ENCODE results near the gene TAS2R4.

TAS2R4 gene, protein sequence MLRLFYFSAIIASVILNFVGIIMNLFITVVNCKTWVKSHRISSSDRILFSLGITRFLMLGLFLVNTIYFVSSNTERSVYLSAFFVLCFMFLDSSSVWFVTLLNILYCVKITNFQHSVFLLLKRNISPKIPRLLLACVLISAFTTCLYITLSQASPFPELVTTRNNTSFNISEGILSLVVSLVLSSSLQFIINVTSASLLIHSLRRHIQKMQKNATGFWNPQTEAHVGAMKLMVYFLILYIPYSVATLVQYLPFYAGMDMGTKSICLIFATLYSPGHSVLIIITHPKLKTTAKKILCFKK

DNA sequence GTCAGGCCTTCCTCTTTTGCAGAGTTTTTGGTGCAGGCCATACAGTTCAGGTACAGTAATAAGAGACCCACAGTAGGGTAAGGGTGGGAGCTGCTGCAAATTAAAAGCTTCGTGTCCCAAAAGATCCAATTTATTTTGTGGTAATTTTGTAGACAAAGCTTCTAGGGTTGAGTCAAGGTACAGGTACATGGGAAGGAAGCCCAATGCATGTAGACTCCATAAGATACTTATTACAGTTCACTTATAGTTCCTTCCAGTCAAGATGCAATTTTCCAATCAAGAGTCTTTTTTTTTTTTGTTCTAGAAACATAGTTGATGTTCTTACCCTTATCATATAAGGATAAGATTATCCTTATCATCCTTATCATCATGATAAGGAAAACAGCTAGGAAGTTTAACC lies at the start of gene TAS2R4:
Gene TAS2R4, plus strand, starts transcription at position 301 of the 400 bp plus-strand sequence. CDS start 1,815 bp downstream, outside the sequence.
- no peak within 1 kb of the TSS for H3K4me3 ChIP-seq (ENCODE audit: control insufficient read depth, low read depth, low read length)
- TF ChIP-seq, protein P1, sequence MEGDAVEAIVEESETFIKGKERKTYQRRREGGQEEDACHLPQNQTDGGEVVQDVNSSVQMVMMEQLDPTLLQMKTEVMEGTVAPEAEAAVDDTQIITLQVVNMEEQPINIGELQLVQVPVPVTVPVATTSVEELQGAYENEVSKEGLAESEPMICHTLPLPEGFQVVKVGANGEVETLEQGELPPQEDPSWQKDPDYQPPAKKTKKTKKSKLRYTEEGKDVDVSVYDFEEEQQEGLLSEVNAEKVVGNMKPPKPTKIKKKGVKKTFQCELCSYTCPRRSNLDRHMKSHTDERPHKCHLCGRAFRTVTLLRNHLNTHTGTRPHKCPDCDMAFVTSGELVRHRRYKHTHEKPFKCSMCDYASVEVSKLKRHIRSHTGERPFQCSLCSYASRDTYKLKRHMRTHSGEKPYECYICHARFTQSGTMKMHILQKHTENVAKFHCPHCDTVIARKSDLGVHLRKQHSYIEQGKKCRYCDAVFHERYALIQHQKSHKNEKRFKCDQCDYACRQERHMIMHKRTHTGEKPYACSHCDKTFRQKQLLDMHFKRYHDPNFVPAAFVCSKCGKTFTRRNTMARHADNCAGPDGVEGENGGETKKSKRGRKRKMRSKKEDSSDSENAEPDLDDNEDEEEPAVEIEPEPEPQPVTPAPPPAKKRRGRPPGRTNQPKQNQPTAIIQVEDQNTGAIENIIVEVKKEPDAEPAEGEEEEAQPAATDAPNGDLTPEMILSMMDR (conservative IDR thresholded peaks at IDR 0.05; ENCODE audit: control insufficient read depth, insufficient read depth, low read depth, low read length) = no peak
- DNase-seq (ENCODE audit: low read depth) = no peak

DNA sequence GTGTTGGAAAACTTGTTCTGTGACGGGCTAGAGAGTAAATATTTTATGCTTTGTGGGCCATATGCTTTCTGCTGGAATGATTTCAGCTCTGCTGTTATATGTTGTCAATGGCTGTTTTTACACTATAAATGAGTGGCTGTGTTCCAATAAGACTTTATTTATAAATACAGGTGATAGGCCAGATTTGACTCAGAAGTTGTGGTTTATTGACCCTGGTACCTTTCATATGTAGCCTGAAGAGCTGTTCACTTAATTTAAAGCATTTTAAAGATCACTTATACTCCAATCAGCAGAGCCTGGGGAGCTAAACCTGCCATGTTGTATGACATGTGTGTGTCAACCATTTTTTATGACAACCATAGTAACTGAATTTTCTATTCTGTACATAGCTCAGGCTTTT lies 47.5 kb upstream of the TAS2R4 start:
- no peak overlapping the region for H3K4me3 ChIP-seq (ENCODE audit: control insufficient read depth, low read depth, low read length)
- DNase-seq (ENCODE audit: low read depth) = no peak
- TF ChIP-seq, protein P1 (conservative IDR thresholded peaks at IDR 0.05; ENCODE audit: control insufficient read depth, insufficient read depth, low read depth, low read length) = no peak

DNA sequence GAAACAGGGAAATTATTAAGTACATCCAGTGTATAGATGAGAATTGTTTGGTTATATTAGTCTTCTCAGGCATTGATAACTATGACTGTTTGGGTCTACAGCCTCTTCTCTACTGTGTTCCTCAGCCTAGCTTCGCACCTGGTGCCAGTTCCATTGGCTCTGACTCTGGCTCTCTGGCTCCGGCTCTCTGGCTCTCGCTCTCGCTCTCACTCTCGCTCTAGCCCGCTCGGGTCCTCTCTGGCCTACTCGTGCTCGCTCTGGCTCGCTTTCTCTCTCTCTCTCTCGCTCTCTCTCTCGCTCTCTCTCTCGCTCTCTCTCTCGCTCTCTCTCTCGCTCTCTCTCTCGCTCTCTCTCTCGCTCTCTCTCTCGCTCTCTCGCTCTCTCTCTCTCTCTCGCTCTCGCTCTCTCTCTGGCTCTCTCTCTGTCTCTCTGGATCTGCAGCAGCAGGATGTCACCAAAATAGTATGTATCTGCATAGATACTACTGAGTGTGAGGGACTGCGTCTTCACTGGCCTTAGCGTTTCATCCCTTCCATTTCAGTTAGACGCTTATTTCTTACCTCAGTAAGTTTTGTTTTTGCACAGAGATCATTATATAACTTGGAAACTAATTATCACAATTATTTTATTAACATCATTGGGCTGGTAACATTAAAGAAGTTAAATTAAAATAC lies 44.9 kb upstream of the TAS2R4 start:
- TF ChIP-seq, protein P1 (conservative IDR thresholded peaks at IDR 0.05; ENCODE audit: control insufficient read depth, insufficient read depth, low read depth, low read length) = no peak
- no peak overlapping the region for H3K4me3 ChIP-seq (ENCODE audit: control insufficient read depth, low read depth, low read length)
- no peak for DNase-seq (ENCODE audit: low read depth)

DNA sequence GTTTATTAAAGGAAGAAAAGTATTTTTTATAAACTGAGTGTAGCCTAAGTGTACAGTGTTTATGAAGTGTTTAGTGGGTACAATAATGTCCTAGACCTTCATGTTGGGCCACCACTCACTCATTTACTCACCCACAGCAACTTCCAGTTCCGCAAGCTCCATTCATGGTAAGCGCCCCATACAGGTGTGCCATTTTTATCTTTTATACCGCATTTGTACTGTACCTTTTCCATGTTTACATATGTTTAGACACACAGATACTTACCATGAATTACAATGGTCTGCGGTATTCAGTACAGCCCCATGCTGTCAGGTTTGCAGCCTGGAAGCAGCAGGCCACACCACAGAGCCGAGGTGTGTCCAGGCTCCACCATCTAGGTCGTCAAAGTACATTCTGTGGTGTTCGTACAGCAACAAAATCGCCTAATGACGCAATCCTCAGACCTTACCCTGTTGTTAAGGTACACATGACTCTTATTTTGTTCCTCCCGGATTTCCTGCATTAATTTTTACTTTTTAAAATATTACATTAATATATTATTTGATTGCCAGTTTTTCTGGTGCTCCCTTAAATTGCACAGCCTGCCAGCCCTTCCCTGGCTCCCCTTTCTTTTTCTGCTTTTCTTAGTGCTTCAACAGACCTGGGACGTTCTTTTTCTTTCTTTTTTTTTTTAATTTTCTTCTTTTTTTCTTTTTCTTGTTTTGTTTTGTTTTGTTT lies 39.2 kb upstream of the TAS2R4 start:
- peak overlapping the region; percentile 87 for H3K4me3 ChIP-seq (ENCODE audit: control insufficient read depth, low read depth, low read length)
- DNase-seq (ENCODE audit: low read depth) = peak; percentile 52
- TF ChIP-seq, protein P1 (conservative IDR thresholded peaks at IDR 0.05; ENCODE audit: control insufficient read depth, insufficient read depth, low read depth, low read length) = no peak

DNA sequence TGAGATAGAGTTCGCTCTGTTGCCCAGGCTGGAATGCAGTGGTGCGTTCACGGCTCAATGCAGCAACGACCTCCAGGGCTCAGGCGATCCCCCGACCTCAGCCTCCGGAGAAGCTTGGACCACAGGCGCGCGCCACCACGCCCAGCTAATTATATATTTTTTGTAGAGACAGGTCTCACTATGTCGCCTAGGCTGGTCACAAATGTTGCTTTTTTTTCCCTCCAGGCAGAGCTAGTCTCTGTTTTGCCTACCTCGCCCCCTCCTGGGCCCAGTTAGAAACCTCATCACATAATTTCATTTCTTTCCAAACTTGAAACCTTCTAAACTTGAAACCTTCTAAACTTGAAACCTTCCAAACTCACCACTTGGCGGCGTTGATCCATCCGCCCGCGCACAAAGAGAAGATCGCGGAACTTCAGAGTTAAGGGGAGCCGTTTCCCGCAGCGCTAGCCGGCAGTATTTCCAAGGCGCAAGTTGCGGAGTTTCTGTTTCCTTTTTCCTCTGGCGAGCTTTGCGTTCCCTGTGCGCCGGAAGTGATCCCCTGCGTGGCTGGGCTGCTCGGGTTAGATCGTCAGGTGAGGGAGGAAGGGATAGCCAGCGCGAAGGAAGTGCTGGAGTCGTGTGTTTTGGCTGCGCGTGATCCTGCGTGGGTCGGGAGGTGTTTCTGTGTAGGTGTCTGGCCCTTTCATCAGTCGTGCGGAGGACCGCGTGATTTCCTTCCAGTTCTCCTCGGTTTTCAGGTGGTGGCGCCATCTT lies 38.5 kb upstream of the TAS2R4 start, which contains the start of gene SSBP1:
Gene SSBP1, plus strand, starts transcription at position 523 of the 756 bp plus-strand sequence. CDS start 809 bp downstream, outside the sequence.
- TF ChIP-seq, protein P1 (conservative IDR thresholded peaks at IDR 0.05; ENCODE audit: control insufficient read depth, insufficient read depth, low read depth, low read length) = peak; percentile 67
- peak; percentile 96 for DNase-seq (ENCODE audit: low read depth)

DNA sequence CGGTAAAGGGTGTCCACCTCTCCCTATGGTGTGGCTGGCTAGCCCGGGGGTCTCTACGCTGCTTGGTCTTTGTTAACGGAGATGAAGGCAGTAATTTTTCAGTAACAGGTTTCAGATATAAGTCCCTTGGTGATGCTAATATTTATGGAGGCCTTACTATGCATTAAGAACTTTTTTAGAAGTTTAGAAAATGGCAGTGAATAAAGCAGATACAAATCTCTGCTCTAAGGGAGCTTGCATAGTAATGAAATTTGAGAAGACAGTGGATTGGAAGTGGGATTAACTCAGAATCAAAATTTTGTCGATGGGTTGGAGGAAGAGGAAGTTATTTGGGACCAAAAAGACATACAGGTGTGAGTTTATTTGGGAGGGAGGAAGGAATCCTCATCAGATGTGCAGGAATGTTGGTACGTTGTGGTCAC lies 37.9 kb upstream of the TAS2R4 start:
- TF ChIP-seq, protein P1 (conservative IDR thresholded peaks at IDR 0.05; ENCODE audit: control insufficient read depth, insufficient read depth, low read depth, low read length) = no peak
- no peak for DNase-seq (ENCODE audit: low read depth)
- H3K4me3 ChIP-seq (ENCODE audit: control insufficient read depth, low read depth, low read length) = peak overlapping the region; percentile 87

More for the DNA sequence above, 38.5 kb upstream of the TAS2R4 start, which contains the start of gene SSBP1:
- H3K4me3 ChIP-seq (ENCODE audit: control insufficient read depth, low read depth, low read length) = peak within 1 kb of the TSS; percentile 87

All from fibroblast of mammary gland (primary cell).